Regular cardiac myocyte (primary cell): ENCODE measurements around the gene CPSF2. TPM values are rescaled to one million over a fixed set of nuclear protein-coding genes. Genes with fewer than 3 reads are reported as not detected.

Experiments
- total RNA-seq: library from RNA; depleted of rRNA; stranded (reverse); fragments of >200 nt; gene quantifications from 2 replicates; pipeline ENCODE4 v1.2.3, GENCODE V29; 2014

CPSF2 gene
- total RNA-seq = 48.5 and 66.9 TPM in 2 replicates

DNA sequence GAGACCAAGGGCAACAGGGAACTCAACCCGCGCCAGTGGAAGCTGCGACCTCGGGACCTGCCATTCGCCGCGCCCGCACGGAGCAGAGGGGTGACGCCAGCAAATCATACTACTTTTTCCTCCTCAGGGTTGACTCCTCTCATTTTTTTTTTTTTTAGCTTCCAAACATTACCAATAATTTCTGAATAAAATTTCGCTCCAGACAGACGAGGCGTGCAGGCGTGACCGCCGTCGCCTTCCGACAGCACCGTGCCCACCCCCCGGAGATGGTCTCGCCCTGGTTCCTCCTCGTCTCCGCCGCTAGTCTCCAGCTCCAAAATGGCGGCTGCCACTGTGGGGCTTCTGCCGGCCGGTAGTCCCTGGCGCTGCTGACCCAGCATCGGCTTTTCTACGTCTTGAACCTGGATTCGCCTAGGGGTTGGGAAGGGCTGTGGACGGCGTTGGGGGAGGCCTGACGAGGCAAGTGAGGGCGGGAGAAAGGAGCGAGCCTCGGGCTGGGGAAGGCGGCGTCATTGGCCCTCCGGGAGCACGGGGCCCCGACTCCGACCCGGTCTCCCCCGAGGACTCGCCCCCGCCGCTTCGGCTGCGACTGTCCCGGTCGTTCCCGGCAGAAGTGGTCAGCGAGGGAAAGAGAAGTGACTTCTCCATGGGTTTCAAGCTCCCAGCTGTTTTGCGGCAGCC, at the start of gene CPSF2, which contains the start of gene NDUFB1:
Gene CPSF2 (plus strand): TSS at position 300 of the 681 bp plus-strand sequence. CDS start 9,016 bp downstream, outside the sequence.
Gene NDUFB1 (minus strand): TSS at position 37 of the 681 bp plus-strand sequence. CDS start 4,069 bp downstream, outside the sequence.

DNA sequence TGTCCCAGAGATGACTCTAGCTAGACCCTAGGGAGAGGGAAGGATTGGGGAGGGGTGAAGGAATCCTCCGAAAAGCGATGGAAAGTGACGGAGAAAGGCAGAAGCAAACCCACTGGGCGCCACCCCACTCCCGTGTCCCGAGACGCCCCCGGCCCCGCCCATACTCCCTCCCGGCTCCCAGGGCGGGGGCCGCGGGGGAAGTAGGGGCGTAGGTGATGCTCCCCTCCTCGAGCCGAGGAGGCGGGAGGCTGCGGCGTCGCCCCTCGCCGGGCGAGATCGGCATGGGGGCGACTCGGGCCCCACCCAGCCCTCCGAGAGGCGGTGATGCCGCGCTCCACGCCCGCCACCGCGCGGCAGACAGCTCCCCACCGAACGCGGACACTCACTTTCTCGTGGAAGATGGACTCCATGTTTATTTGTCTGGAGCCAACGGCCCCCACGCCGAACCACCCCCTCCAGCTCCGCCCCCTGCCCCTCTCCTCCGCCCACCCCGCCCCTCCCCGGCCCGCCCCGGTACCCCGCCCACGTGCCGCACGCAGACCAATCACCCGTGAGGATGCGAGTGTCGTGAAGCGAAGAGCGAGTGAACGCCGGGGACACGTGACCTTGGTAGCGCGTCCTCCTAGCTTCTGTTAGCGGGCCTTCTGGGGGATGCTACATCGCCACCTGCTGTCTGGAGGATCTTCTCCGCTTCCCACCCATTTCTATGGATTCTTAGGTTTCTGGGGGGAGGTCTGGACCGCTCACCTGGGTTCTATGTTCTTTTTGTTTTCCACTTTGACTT, 15.4 kb upstream of the CPSF2 start, which contains the start of gene ATXN3:
Gene ATXN3 (minus strand): TSS at position 440 of the 784 bp plus-strand sequence. CDS start 30 bp downstream, at position 410.

Other genes starting within 250 kb of the CPSF2 start
- 3.8 and 17.8 TPM in 2 replicates for gene FBLN5, start 174.3 kb upstream of the CPSF2 start, total RNA-seq
- gene TRIP11, start 81.9 kb upstream of the CPSF2 start, total RNA-seq = 37.8 and 45.1 TPM in 2 replicates
- gene ATXN3, start 15.4 kb upstream of the CPSF2 start, total RNA-seq = 40.3 and 42.8 TPM in 2 replicates
- gene NDUFB1, start 263 bp upstream of the CPSF2 start, total RNA-seq = 204 and 209 TPM in 2 replicates
- gene SLC24A4, start 201.2 kb downstream of the CPSF2 start, total RNA-seq = not detected in 2 replicates